Activated naive CD4-positive, alpha-beta T cell treated with anti-CD3 and anti-CD28 coated beads for 36 hours (primary cell): Measurements from ENCODE around the gene R3HDM4. TPM values are rescaled to one million over a fixed set of nuclear protein-coding genes. Genes with fewer than 3 reads are reported as not detected.

Experiments used
- CTCF ChIA-PET: fragments of 350-600 bp; sonication (Branson Sonifier 250); formaldehyde crosslinking; loops from one replicate; lab custom pipeline; 2021; ENCODE audit warnings: antibody characterized with exemption; lab: Charles Lee
- DNase-seq: peaks from one replicate; pipeline ENCODE4 v3.0.0-alpha.2; 2020
- H3K27ac Mint-ChIP-seq: one replicate; pipeline ENCODE4 v1.8.0; 2021; ENCODE audit warnings: mild to moderate bottlenecking, mixed read lengths
- H3K27me3 Mint-ChIP-seq: one replicate; pipeline ENCODE4 v1.8.0; 2021; ENCODE audit warnings: low read depth, mixed read lengths
- H3K36me3 Mint-ChIP-seq: one replicate; pipeline ENCODE4 v1.8.0; 2021; ENCODE audit warnings: low read depth, mixed read lengths
- H3K4me1 Mint-ChIP-seq: one replicate; pipeline ENCODE4 v1.8.0; 2021; ENCODE audit warnings: low read depth, mixed read lengths
- H3K4me3 Mint-ChIP-seq: one replicate; pipeline ENCODE4 v1.8.0; 2021; ENCODE audit warnings: mild to moderate bottlenecking, moderate library complexity, mixed read lengths
- H3K9me3 Mint-ChIP-seq: one replicate; pipeline ENCODE4 v1.8.0; 2021; ENCODE audit warnings: mixed read lengths
- intact Hi-C: fragments of 100-400 bp; cut with micrococcal nuclease; formaldehyde crosslinking; loops from one replicate; pipeline ENCODE4 v1.15.1; 2023
- total RNA-seq, 2 experiments: library from RNA; stranded (reverse); gene quantifications; one replicate each; pipeline ENCODE4 v1.2.3, GENCODE V29; 2021

The R3HDM4 gene
- total RNA-seq, 2 experiments from 2014 or later, result 111 to 120 TPM

GRCh38 chr19:916645-917322, 3.8 kb upstream of the R3HDM4 start:
- CTCF ChIA-PET, result interaction anchor here (3.9 kb wide), 1 partner anchor 53 kb away, joined by 21 read pairs; no protein-coding TSS in a partner anchor
- H3K9me3 Mint-ChIP-seq, result no peaks in the 10 kb centered on the region
- DNase-seq, result peak; percentile 55
- H3K27ac Mint-ChIP-seq, result no peak overlapping the region
- peaks cover 2% of the 10 kb centered on the region for H3K27me3 Mint-ChIP-seq
- intact Hi-C loops, result loop anchor here (1.0 to 5.0 kb wide), 2 partner anchors 53 to 344 kb away; partner anchors contain the start of gene BSG
- peaks cover 22% of the 10 kb centered on the region for H3K4me1 Mint-ChIP-seq
- H3K36me3 Mint-ChIP-seq, result no peaks in the 10 kb centered on the region
- peak overlapping the region; percentile 36 for H3K4me3 Mint-ChIP-seq

- Mint-ChIP-seq H3K27ac (peak overlapping the region; percentile 85), H3K4me1 (peaks cover 40% of the 10 kb centered on the region), H3K27me3 (no peaks in the 10 kb centered on the region), H3K4me3 (peak overlapping the region; percentile 84), H3K36me3 (peaks cover 5% of the 10 kb centered on the region), H3K9me3 (no peaks in the 10 kb centered on the region)
- peak; percentile 38 for DNase-seq
- CTCF ChIA-PET, result no interaction called here
- intact Hi-C loops, result loop anchor here (1.0 kb wide), 1 partner anchor 19 kb away; the partner anchor contains the start of genes MED16 and RNU6-9
These were observed 589 bp downstream of the R3HDM4 start for GRCh38 chr19:912181-913079.

- intact Hi-C loops, result no loop called here
- Mint-ChIP-seq H3K4me3 (peak overlapping the region; percentile 68), H3K27me3 (no peaks in the 10 kb centered on the region), H3K9me3 (no peaks in the 10 kb centered on the region), H3K36me3 (peaks cover 7% of the 10 kb centered on the region), H3K27ac (peak overlapping the region; percentile 86), H3K4me1 (peaks cover 50% of the 10 kb centered on the region)
- DNase-seq, result no peak
- CTCF ChIA-PET, result no interaction called here
These were observed 1.6 kb downstream of the R3HDM4 start for GRCh38 chr19:911197-912033.

GRCh38 chr19:907183-907853, 5.7 kb downstream of the R3HDM4 start:
- DNase-seq, result peak; percentile 88
- peak overlapping the region; percentile 41 for H3K4me3 Mint-ChIP-seq
- peak overlapping the region; percentile 97 for H3K27ac Mint-ChIP-seq
- H3K9me3 Mint-ChIP-seq, result no peaks in the 10 kb centered on the region
- peaks cover 15% of the 10 kb centered on the region for H3K36me3 Mint-ChIP-seq
- CTCF ChIA-PET, result interaction anchor here (0.7 to 3.8 kb wide), 4 partner anchors 13 to 44 kb away, joined by 3 to 17 read pairs (median 3); partner anchors contain the start of genes MED16 and RNU6-9
- peaks cover 72% of the 10 kb centered on the region for H3K4me1 Mint-ChIP-seq
- intact Hi-C loops, result loop anchor here (2.0 to 5.0 kb wide), 4 partner anchors 35 to 345 kb away; partner anchors contain the start of gene GPX4
- H3K27me3 Mint-ChIP-seq, result no peaks in the 10 kb centered on the region

- peak overlapping the region; percentile 41 for H3K4me3 Mint-ChIP-seq
- intact Hi-C loops, result loop anchor here (2.0 to 5.0 kb wide), 4 partner anchors 34 to 346 kb away; partner anchors contain the start of gene GPX4
- peaks cover 75% of the 10 kb centered on the region for H3K4me1 Mint-ChIP-seq
These were observed 6.5 kb downstream of the R3HDM4 start for GRCh38 chr19:906480-906879.

GRCh38 chr19:904545-904944, 8.5 kb downstream of the R3HDM4 start:
- Mint-ChIP-seq H3K4me3 (no peak overlapping the region), H3K9me3 (no peaks in the 10 kb centered on the region), H3K27ac (no peak overlapping the region), H3K4me1 (peaks cover 68% of the 10 kb centered on the region), H3K36me3 (peaks cover 13% of the 10 kb centered on the region), H3K27me3 (no peaks in the 10 kb centered on the region)
- intact Hi-C loops, result no loop called here
- DNase-seq, result no peak
- CTCF ChIA-PET, result no interaction called here

More at GRCh38 chr19:906480-906879, 6.5 kb downstream of the R3HDM4 start:
- peaks cover 15% of the 10 kb centered on the region for H3K36me3 Mint-ChIP-seq
- CTCF ChIA-PET, result interaction anchor here (1.2 to 3.8 kb wide), 2 partner anchors 13 to 43 kb away, joined by 3 to 17 read pairs; partner anchors contain the start of genes MED16 and RNU6-9
- H3K27me3 Mint-ChIP-seq, result no peaks in the 10 kb centered on the region
- peak overlapping the region; percentile 97 for H3K27ac Mint-ChIP-seq
- no peaks in the 10 kb centered on the region for H3K9me3 Mint-ChIP-seq
- peak; percentile 78 for DNase-seq

- H3K4me3 Mint-ChIP-seq, result no peak overlapping the region
- no peak overlapping the region for H3K27ac Mint-ChIP-seq
These were observed 9.7 kb downstream of the R3HDM4 start for GRCh38 chr19:903266-903797.

GRCh38 chr19:902446-903226, 10.4 kb downstream of the R3HDM4 start:
- no peak overlapping the region for H3K27ac Mint-ChIP-seq
- H3K36me3 Mint-ChIP-seq, result peaks cover 15% of the 10 kb centered on the region
- DNase-seq, result no peak
- H3K9me3 Mint-ChIP-seq, result no peaks in the 10 kb centered on the region
- peaks cover 49% of the 10 kb centered on the region for H3K4me1 Mint-ChIP-seq
- H3K4me3 Mint-ChIP-seq, result no peak overlapping the region
- CTCF ChIA-PET, result interaction anchor here (0.5 to 0.7 kb wide), 2 partner anchors 20 to 92 kb away, joined by 3 to 5 read pairs; no protein-coding TSS in a partner anchor
- intact Hi-C loops, result no loop called here
- H3K27me3 Mint-ChIP-seq, result no peaks in the 10 kb centered on the region

More at GRCh38 chr19:903266-903797, 9.7 kb downstream of the R3HDM4 start:
- CTCF ChIA-PET, result no interaction called here
- Mint-ChIP-seq H3K4me1 (peaks cover 56% of the 10 kb centered on the region), H3K9me3 (no peaks in the 10 kb centered on the region), H3K27me3 (no peaks in the 10 kb centered on the region), H3K36me3 (peaks cover 12% of the 10 kb centered on the region)
- no peak for DNase-seq
- intact Hi-C loops, result no loop called here

GRCh38 chr19:902093-902370, 11.0 kb downstream of the R3HDM4 start:
- CTCF ChIA-PET, result interaction anchor here (0.5 to 0.7 kb wide), 2 partner anchors 21 to 93 kb away, joined by 3 to 5 read pairs; no protein-coding TSS in a partner anchor
- Mint-ChIP-seq H3K27ac (no peak overlapping the region), H3K36me3 (peaks cover 16% of the 10 kb centered on the region), H3K27me3 (no peaks in the 10 kb centered on the region), H3K9me3 (no peaks in the 10 kb centered on the region), H3K4me1 (peaks cover 43% of the 10 kb centered on the region), H3K4me3 (no peak overlapping the region)
- no peak for DNase-seq
- intact Hi-C loops, result no loop called here

GRCh38 chr19:901216-902092, 11.6 kb downstream of the R3HDM4 start:
- H3K27ac Mint-ChIP-seq, result no peak overlapping the region
- CTCF ChIA-PET, result interaction anchor here (0.7 kb wide), 1 partner anchor 94 kb away, joined by 3 read pairs; no protein-coding TSS in a partner anchor
- intact Hi-C loops, result no loop called here
- no peak for DNase-seq
- no peak overlapping the region for H3K4me3 Mint-ChIP-seq
- peaks cover 37% of the 10 kb centered on the region for H3K4me1 Mint-ChIP-seq
- H3K36me3 Mint-ChIP-seq, result peaks cover 21% of the 10 kb centered on the region
- H3K9me3 Mint-ChIP-seq, result no peaks in the 10 kb centered on the region
- H3K27me3 Mint-ChIP-seq, result no peaks in the 10 kb centered on the region
